Sigmoid colon (tissue), 7 donors: ENCODE data around the gene CXCL8. TPM values are rescaled to one million over a fixed set of nuclear protein-coding genes. Genes with fewer than 3 reads are reported as not detected.

Experiments
- DNase-seq: peaks from one replicate; pipeline ENCODE4 v3.0.0-alpha.2; 2019
- H3K27ac ChIP-seq, 4 donors: fragments of 200-600 bp; sonication (generic); one replicate each; pipeline ENCODE4 v1.5.1; 2016 to 2019; ENCODE audit warnings: mild to moderate bottlenecking in 1 of 4
- H3K27me3 ChIP-seq, 3 donors: fragments of 200-600 bp; sonication (generic); one replicate each; pipeline ENCODE4 v1.5.1; 2019; ENCODE audit warnings: mild to moderate bottlenecking in 1 of 3
- H3K36me3 ChIP-seq, 4 donors: fragments of 200-600 bp; sonication (generic); one replicate each; pipeline ENCODE4 v1.5.1; 2016 to 2019
- H3K4me1 ChIP-seq, 4 donors: fragments of 200-600 bp; sonication (generic); one replicate each; pipeline ENCODE4 v1.5.1; 2017 to 2019
- H3K4me3 ChIP-seq, 4 donors: fragments of 200-600 bp; sonication (generic); one replicate each; pipeline ENCODE4 v1.5.1; 2017 to 2019; ENCODE audit warnings: mild to moderate bottlenecking in 2 of 4, moderate library complexity in 1 of 4
- H3K9me3 ChIP-seq, 4 donors: fragments of 200-600 bp in 3 of 4; sonication (generic) in 3 of 4; one replicate each; pipeline versions ENCODE4 v1.5.1 to v1.6.1; 2013 to 2019
- CTCF ChIP-seq, 4 experiments: fragments of 450-650 bp in 3 of 4; fragments of 200-600 bp in 1 of 4; IDR thresholded peaks; one replicate each; pipeline ENCODE4 v1.5.1; 2016 to 2019; ENCODE audit warnings: antibody characterized with exemption in 4 of 4, mild to moderate bottlenecking in 3 of 4, moderate library complexity in 2 of 4
- EP300 ChIP-seq, 4 donors: sonication (generic); formaldehyde crosslinking; IDR thresholded peaks; one replicate each; pipeline ENCODE4 v1.6.1; 2017; ENCODE audit warnings: antibody characterized with exemption in 4 of 4
- POLR2A ChIP-seq, 2 donors: fragments of 450-650 bp; IDR thresholded peaks; one replicate each; pipeline ENCODE4 v1.6.1; 2016; ENCODE audit warnings: antibody characterized with exemption in 2 of 2, mild to moderate bottlenecking in 2 of 2, moderate library complexity in 2 of 2
- POLR2AphosphoS5 ChIP-seq, 4 donors: sonication (generic); formaldehyde crosslinking; IDR thresholded peaks; one replicate each; pipeline ENCODE4 v1.6.1; 2017; ENCODE audit warnings: antibody characterized with exemption in 4 of 4
- WGBS, 2 donors: extraction: QIAGEN DNeasy Blood & Tissue Kit; methylation state at CpG; one replicate each; pipeline ENCODE4 v1.1.7; 2013; 5-methylcytosine and 5-hydroxymethylcytosine counted together
- intact Hi-C: fragments of 100-400 bp; cut with DNase I; formaldehyde crosslinking; loops from one replicate; pipeline ENCODE4 v1.15.1; 2023
- polyA plus RNA-seq, 3 donors: library from polyadenylated mRNA; stranded (reverse); fragments of 200-250 nt; gene quantifications; one replicate each; pipeline ENCODE4 v1.2.3, GENCODE V29; 2013
- total RNA-seq, 4 donors: library from RNA; depleted of rRNA; stranded (reverse); fragments of >200 nt; gene quantifications; one replicate each; pipeline ENCODE4 v1.1.0, GENCODE V29; 2016
- donor health status: healthy with polysubstance abuse.
- donor health status: Bipolar disorder and iron deficiency.
- donor health status: healthy.

Gene CXCL8
- total and polyA plus RNA-seq, 7 donors = 0.36 to 109 (median 8.0) TPM; not detected in 1

- no peak overlapping the region for H3K4me3 ChIP-seq
- WGBS, 2 donors = 86 to 88% methylated on average over 1 of the region's 1 CpG
- peaks cover 0 to 10% (median 10%) of the 10 kb centered on the region in 4 donors for H3K4me1 ChIP-seq
- no peak for DNase-seq
- no peaks in the 10 kb centered on the region for H3K27me3 ChIP-seq
- H3K9me3 ChIP-seq = no peaks in the 10 kb centered on the region
- TF ChIP-seq CTCF (IDR thresholded peaks at IDR 0.05) = no peak
- no peak for TF ChIP-seq POLR2A (IDR thresholded peaks at IDR 0.05)
- TF ChIP-seq EP300 (IDR thresholded peaks at IDR 0.05) = no peak
- no peak for TF ChIP-seq POLR2AphosphoS5 (IDR thresholded peaks at IDR 0.05)
- H3K27ac ChIP-seq = no peak overlapping the region
- no peaks in the 10 kb centered on the region for H3K36me3 ChIP-seq
- intact Hi-C loops = no loop called here
Measured at GRCh38 chr4:73693811-73694210, 46.6 kb upstream of the CXCL8 start.

- TF ChIP-seq POLR2AphosphoS5 (IDR thresholded peaks at IDR 0.05) (peak in 1 of 4 donors; percentile 33), POLR2A (IDR thresholded peaks at IDR 0.05) (no peak)
Measured at GRCh38 chr4:73698217-73698616, 42.2 kb upstream of the CXCL8 start.

GRCh38 chr4:73701116-73701515, 39.3 kb upstream of the CXCL8 start:
- no peak for DNase-seq
- WGBS, 2 donors = 82 to 88% methylated on average over 5 of the region's 5 CpGs
- Histone ChIP-seq H3K36me3 (no peaks in the 10 kb centered on the region), H3K27ac (no peak overlapping the region), H3K4me3 (no peak overlapping the region), H3K4me1 (peaks cover 0 to 29% (median 24%) of the 10 kb centered on the region in 4 donors), H3K27me3 (no peaks in the 10 kb centered on the region), H3K9me3 (no peaks in the 10 kb centered on the region)
- no peak for TF ChIP-seq CTCF (IDR thresholded peaks at IDR 0.05)
- no peak for TF ChIP-seq EP300 (IDR thresholded peaks at IDR 0.05)
- no peak for TF ChIP-seq POLR2AphosphoS5 (IDR thresholded peaks at IDR 0.05)
- no peak for TF ChIP-seq POLR2A (IDR thresholded peaks at IDR 0.05)
- intact Hi-C loops = no loop called here

More at GRCh38 chr4:73698217-73698616, 42.2 kb upstream of the CXCL8 start:
- Histone ChIP-seq H3K27me3 (no peaks in the 10 kb centered on the region), H3K4me3 (no peak overlapping the region), H3K27ac (peak overlapping the region in 1 of 4 donors; percentile 6), H3K4me1 (peaks cover 0 to 10% (median 10%) of the 10 kb centered on the region in 4 donors), H3K36me3 (no peaks in the 10 kb centered on the region), H3K9me3 (no peaks in the 10 kb centered on the region)
- intact Hi-C loops = no loop called here
- no peak for DNase-seq
- 80 to 86% methylated on average over 2 of the region's 2 CpGs for WGBS, 2 donors

GRCh38 chr4:73702796-73703287, 37.5 kb upstream of the CXCL8 start:
- Histone ChIP-seq H3K27ac (no peak overlapping the region), H3K36me3 (no peaks in the 10 kb centered on the region), H3K4me3 (no peak overlapping the region), H3K4me1 (peaks cover 0 to 32% (median 28%) of the 10 kb centered on the region in 4 donors), H3K9me3 (no peaks in the 10 kb centered on the region), H3K27me3 (no peaks in the 10 kb centered on the region)
- DNase-seq = no peak
- intact Hi-C loops = no loop called here
- TF ChIP-seq POLR2A (IDR thresholded peaks at IDR 0.05) (no peak), EP300 (IDR thresholded peaks at IDR 0.05) (no peak), POLR2AphosphoS5 (IDR thresholded peaks at IDR 0.05) (no peak), CTCF (IDR thresholded peaks at IDR 0.05) (no peak)
- 95 to 96% methylated on average over 2 of the region's 2 CpGs for WGBS, 2 donors

- WGBS, 2 donors = 87 to 89% methylated on average over 1 of the region's 1 CpG
- Histone ChIP-seq H3K4me1 (peaks cover 0 to 32% (median 28%) of the 10 kb centered on the region in 4 donors), H3K4me3 (no peak overlapping the region), H3K27me3 (no peaks in the 10 kb centered on the region), H3K36me3 (no peaks in the 10 kb centered on the region), H3K27ac (no peak overlapping the region), H3K9me3 (no peaks in the 10 kb centered on the region)
- DNase-seq = no peak
- TF ChIP-seq POLR2A (IDR thresholded peaks at IDR 0.05) = no peak
- no peak for TF ChIP-seq EP300 (IDR thresholded peaks at IDR 0.05)
- TF ChIP-seq CTCF (IDR thresholded peaks at IDR 0.05) = no peak
- no peak for TF ChIP-seq POLR2AphosphoS5 (IDR thresholded peaks at IDR 0.05)
- intact Hi-C loops = no loop called here
Measured at GRCh38 chr4:73703320-73703719, 37.0 kb upstream of the CXCL8 start.
